ENCODE results near the gene GLDC. TPM values are rescaled to one million over a fixed set of nuclear protein-coding genes. Genes with fewer than 3 reads are reported as not detected.
A peak's percentile ranks its signal among the peaks of the same experiment; 100 is the strongest.

GLDC gene
- total RNA-seq, 2 donors from 2014 or later, result 8.9 to 38.8 TPM

- H3K9me3 ChIP-seq (ENCODE audit: control insufficient read depth, low read length), result no peaks in the 10 kb centered on the region
- H3K27ac ChIP-seq (ENCODE audit: low read depth, low read length), result no peak overlapping the region
- WGBS, 2 experiments (ENCODE audit: insufficient coverage in 1 of 2, insufficient read length in 1 of 2), result 78 to 90% methylated on average over 1 to 2 of the region's 2 CpGs
- H3K27me3 ChIP-seq (ENCODE audit: control insufficient read depth, insufficient read depth, low read length, poor library complexity, severe bottlenecking), result no peaks in the 10 kb centered on the region
- H3K9ac ChIP-seq (ENCODE audit: extremely low read depth, low read length, poor library complexity, severe bottlenecking), result no peak overlapping the region
- Mint-ChIP-seq H3K36me3 (ENCODE audit: low read depth) (peaks cover 10% of the 10 kb centered on the region), H3K4me3 (no peak overlapping the region), H3K27ac (no peak overlapping the region), H3K27me3 (ENCODE audit: insufficient read depth) (no peaks in the 10 kb centered on the region), H3K9me3 (no peaks in the 10 kb centered on the region), H3K4me1 (peaks cover 2% of the 10 kb centered on the region)
- no peak for DNase-seq
- no peaks in the 10 kb centered on the region for H3K4me1 ChIP-seq (ENCODE audit: control insufficient read depth, insufficient read depth, low read length)
- H3K36me3 ChIP-seq (ENCODE audit: control insufficient read depth, insufficient read depth, low read length), result no peaks in the 10 kb centered on the region
- no peak for TF ChIP-seq CTCF (conservative IDR thresholded peaks at IDR 0.05)
- H3K4me3 ChIP-seq (ENCODE audit: low read length), result no peak overlapping the region
These were observed 44.6 kb upstream of the GLDC start for GRCh38 chr9:6689893-6690674.

- no peaks in the 10 kb centered on the region for H3K36me3 ChIP-seq (ENCODE audit: control insufficient read depth, insufficient read depth, low read length)
- H3K4me3 ChIP-seq (ENCODE audit: low read length), result no peak overlapping the region
- H3K9me3 ChIP-seq (ENCODE audit: control insufficient read depth, low read length), result no peaks in the 10 kb centered on the region
- WGBS, 2 experiments (ENCODE audit: insufficient coverage in 1 of 2, insufficient read length in 1 of 2), result 92 to 100% methylated on average over 3 to 4 of the region's 4 CpGs
- H3K9me3 Mint-ChIP-seq, result no peaks in the 10 kb centered on the region
- no peak overlapping the region for H3K27ac Mint-ChIP-seq
- peaks cover 19% of the 10 kb centered on the region for H3K36me3 Mint-ChIP-seq (ENCODE audit: low read depth)
- H3K27ac ChIP-seq (ENCODE audit: low read depth, low read length), result no peak overlapping the region
- no peak overlapping the region for H3K4me3 Mint-ChIP-seq
- no peak for TF ChIP-seq CTCF (conservative IDR thresholded peaks at IDR 0.05)
- no peaks in the 10 kb centered on the region for H3K4me1 ChIP-seq (ENCODE audit: control insufficient read depth, insufficient read depth, low read length)
- DNase-seq, result no peak
- no peaks in the 10 kb centered on the region for H3K27me3 ChIP-seq (ENCODE audit: control insufficient read depth, insufficient read depth, low read length, poor library complexity, severe bottlenecking)
- no peaks in the 10 kb centered on the region for H3K27me3 Mint-ChIP-seq (ENCODE audit: insufficient read depth)
- H3K9ac ChIP-seq (ENCODE audit: extremely low read depth, low read length, poor library complexity, severe bottlenecking), result no peak overlapping the region
- peaks cover 7% of the 10 kb centered on the region for H3K4me1 Mint-ChIP-seq
These were observed 41.7 kb upstream of the GLDC start for GRCh38 chr9:6687180-6687579.

GRCh38 chr9:6686396-6686795 lies 40.9 kb upstream of the GLDC start:
- no peaks in the 10 kb centered on the region for H3K36me3 ChIP-seq (ENCODE audit: control insufficient read depth, insufficient read depth, low read length)
- H3K4me1 ChIP-seq (ENCODE audit: control insufficient read depth, insufficient read depth, low read length), result no peaks in the 10 kb centered on the region
- Mint-ChIP-seq H3K4me3 (no peak overlapping the region), H3K27me3 (ENCODE audit: insufficient read depth) (no peaks in the 10 kb centered on the region), H3K27ac (peak overlapping the region; percentile 0), H3K36me3 (ENCODE audit: low read depth) (peaks cover 19% of the 10 kb centered on the region), H3K9me3 (no peaks in the 10 kb centered on the region), H3K4me1 (peaks cover 7% of the 10 kb centered on the region)
- no peak overlapping the region for H3K27ac ChIP-seq (ENCODE audit: low read depth, low read length)
- no peaks in the 10 kb centered on the region for H3K9me3 ChIP-seq (ENCODE audit: control insufficient read depth, low read length)
- 85 to 100% methylated on average over 1 to 3 of the region's 3 CpGs for WGBS, 2 experiments (ENCODE audit: insufficient coverage in 1 of 2, insufficient read length in 1 of 2)
- H3K27me3 ChIP-seq (ENCODE audit: control insufficient read depth, insufficient read depth, low read length, poor library complexity, severe bottlenecking), result no peaks in the 10 kb centered on the region
- TF ChIP-seq CTCF (conservative IDR thresholded peaks at IDR 0.05), result peak; percentile 31
- DNase-seq, result no peak
- no peak overlapping the region for H3K9ac ChIP-seq (ENCODE audit: extremely low read depth, low read length, poor library complexity, severe bottlenecking)
- no peak overlapping the region for H3K4me3 ChIP-seq (ENCODE audit: low read length)
